OCI-LY7 (cell line): ENCODE results near the gene BMPER.

Experiments used
- CTCF ChIP-seq: fragments of 200-600 bp; sonication (generic); conservative IDR thresholded peaks from 2 replicates; pipeline ENCODE4 v1.5.1; 2014; ENCODE audit warnings: mild to moderate bottlenecking, antibody characterized with exemption, low read length, moderate library complexity, mixed read lengths
- EZH2phosphoT487 ChIP-seq: fragments of 200-600 bp; sonication (generic); IDR thresholded peaks from 2 replicates; pipeline ENCODE4 v1.6.1; 2018; ENCODE audit warnings: low read depth, borderline replicate concordance, mild to moderate bottlenecking, mixed run types, antibody characterized with exemption, low read length, moderate library complexity, mixed read lengths

GRCh38 chr7:33895025-33895804 is 10.1 kb upstream of the BMPER start:
- TF ChIP-seq CTCF (peak; percentile 83), EZH2phosphoT487 (no peak)
